ENCODE measurements around the gene DAB2IP.
"Not testable (repeated sequence)": the region's sequence is repeated elsewhere in the genome, so short reads cannot be mapped to it uniquely, and the experiment has no call there.

DAB2IP gene

DNA sequence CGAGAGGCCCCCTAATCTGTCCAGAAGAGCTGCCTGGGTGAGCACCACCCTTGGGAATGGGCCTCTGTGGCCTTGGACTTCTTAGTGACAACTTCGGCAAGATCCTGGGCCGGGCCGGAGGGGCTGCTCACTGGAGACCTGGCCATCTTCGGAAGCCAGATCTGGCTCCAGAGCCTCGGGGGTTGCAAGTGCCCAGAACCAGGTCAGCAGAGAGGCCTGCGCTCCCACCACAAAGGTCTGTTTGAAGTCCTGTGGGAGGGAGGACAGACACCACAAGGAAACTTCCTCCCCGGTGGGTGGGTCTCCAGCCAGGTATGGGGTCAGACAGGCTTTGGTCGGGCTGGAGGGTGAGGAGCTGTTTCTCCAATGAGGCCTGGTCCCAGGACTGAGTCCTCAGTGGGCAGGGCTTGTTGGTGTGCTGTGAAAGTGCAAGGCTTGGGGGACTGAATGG is 86.1 kb downstream of the DAB2IP start:
- peaks cover 19% of the 10 kb centered on the region for H3K4me1 Mint-ChIP-seq (ENCODE audit: low read depth)
- H3K27me3 Mint-ChIP-seq: peaks cover 60% of the 10 kb centered on the region
- H3K4me3 Mint-ChIP-seq: no peak overlapping the region
- H3K27ac Mint-ChIP-seq: no peak overlapping the region
- H3K36me3 Mint-ChIP-seq (ENCODE audit: low read depth): no peaks in the 10 kb centered on the region
- no peaks in the 10 kb centered on the region for H3K9me3 Mint-ChIP-seq
- intact Hi-C loops (cut with micrococcal nuclease): no loop called here

DNA sequence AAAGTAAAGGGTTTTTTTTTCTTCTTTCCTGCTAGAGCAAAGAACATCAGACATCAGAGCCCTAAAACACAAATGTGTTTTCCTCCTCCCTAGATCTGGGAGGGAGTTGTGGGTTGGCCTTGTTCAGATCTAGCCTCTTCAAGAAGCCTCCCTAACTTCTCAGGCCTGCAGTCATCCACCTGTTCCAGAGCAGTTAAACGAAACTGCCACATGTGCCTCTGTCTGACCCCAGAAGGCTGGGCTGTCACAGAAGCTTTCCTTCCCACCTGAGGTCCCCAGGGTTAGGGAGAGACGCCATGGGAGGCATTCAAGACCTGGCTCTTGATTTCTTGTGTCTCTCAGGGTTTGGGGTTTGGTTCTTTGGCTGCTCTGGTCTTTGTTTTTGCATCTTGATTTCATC is 87.0 kb downstream of the DAB2IP start:
- Mint-ChIP-seq H3K4me1 (ENCODE audit: low read depth) (peaks cover 19% of the 10 kb centered on the region), H3K27ac (no peak overlapping the region), H3K4me3 (no peak overlapping the region), H3K27me3 (peaks cover 55% of the 10 kb centered on the region), H3K36me3 (ENCODE audit: low read depth) (no peaks in the 10 kb centered on the region), H3K9me3 (no peaks in the 10 kb centered on the region)
- intact Hi-C loops (cut with micrococcal nuclease): no loop called here

DNA sequence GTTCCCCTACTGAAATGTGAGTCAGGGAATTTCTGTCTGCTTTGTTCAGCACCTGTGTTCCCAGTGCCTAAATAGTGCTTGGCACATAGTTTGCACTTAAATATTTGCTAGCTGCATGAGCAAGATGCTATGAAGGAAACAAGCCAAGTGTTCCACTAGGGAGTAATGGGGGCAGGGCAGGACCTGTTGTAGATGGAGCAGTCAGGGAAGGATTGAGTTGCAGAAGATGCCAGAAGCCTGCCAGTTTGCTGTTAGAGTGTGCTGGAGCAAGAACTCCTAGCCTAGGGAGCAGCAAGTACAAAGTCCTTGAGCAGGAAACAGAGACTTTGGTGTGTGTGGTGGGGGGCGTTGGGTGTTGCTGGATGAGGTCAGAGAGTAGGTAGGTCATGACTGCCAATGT is 87.5 kb downstream of the DAB2IP start:
- Mint-ChIP-seq H3K27me3 (peaks cover 50% of the 10 kb centered on the region), H3K4me1 (ENCODE audit: low read depth) (peaks cover 19% of the 10 kb centered on the region), H3K9me3 (no peaks in the 10 kb centered on the region), H3K36me3 (ENCODE audit: low read depth) (no peaks in the 10 kb centered on the region), H3K27ac (no peak overlapping the region), H3K4me3 (no peak overlapping the region)
- intact Hi-C loops (cut with micrococcal nuclease): no loop called here

GRCh38 chr9:121739971-121740370 is 88.5 kb downstream of the DAB2IP start:
- Mint-ChIP-seq H3K4me3 (no peak overlapping the region), H3K9me3 (no peaks in the 10 kb centered on the region), H3K27me3 (peaks cover 41% of the 10 kb centered on the region), H3K4me1 (ENCODE audit: low read depth) (peaks cover 18% of the 10 kb centered on the region), H3K27ac (no peak overlapping the region), H3K36me3 (ENCODE audit: low read depth) (no peaks in the 10 kb centered on the region)
- intact Hi-C loops (cut with micrococcal nuclease): no loop called here

GRCh38 chr9:121741228-121741918 is 89.9 kb downstream of the DAB2IP start:
- intact Hi-C loops (cut with micrococcal nuclease): no loop called here
- H3K27me3 Mint-ChIP-seq: peaks cover 29% of the 10 kb centered on the region

DNA sequence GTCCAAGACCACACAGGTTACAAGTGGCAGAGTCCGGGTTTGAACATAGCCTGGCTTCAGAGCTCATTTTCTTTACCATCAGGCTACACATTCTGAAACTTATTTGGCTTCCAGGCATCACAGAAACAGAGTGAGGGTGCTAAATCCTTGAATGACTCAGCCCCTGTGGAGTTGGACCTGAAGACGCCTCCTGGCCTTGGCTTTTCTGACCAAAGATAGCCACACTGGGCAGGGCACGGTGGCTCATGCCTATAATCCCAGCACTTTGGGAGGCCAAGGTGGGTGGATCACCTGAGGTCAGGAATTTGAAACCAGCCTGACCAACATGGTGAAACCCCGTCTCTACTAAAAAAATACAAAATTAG is 90.5 kb downstream of the DAB2IP start:
- intact Hi-C loops (cut with micrococcal nuclease); H3K4me1 Mint-ChIP-seq (ENCODE audit: low read depth); H3K9me3 Mint-ChIP-seq; H3K36me3 Mint-ChIP-seq (ENCODE audit: low read depth); H3K27ac Mint-ChIP-seq; H3K4me3 Mint-ChIP-seq: not testable (repeated sequence)
- peaks cover 24% of the 10 kb centered on the region for H3K27me3 Mint-ChIP-seq

More at GRCh38 chr9:121741228-121741918, 89.9 kb downstream of the DAB2IP start:
- no peak overlapping the region for H3K4me3 Mint-ChIP-seq
- H3K4me1 Mint-ChIP-seq (ENCODE audit: low read depth): peaks cover 7% of the 10 kb centered on the region
- no peaks in the 10 kb centered on the region for H3K36me3 Mint-ChIP-seq (ENCODE audit: low read depth)
- no peaks in the 10 kb centered on the region for H3K9me3 Mint-ChIP-seq
- no peak overlapping the region for H3K27ac Mint-ChIP-seq

GRCh38 chr9:121742923-121743322 is 91.5 kb downstream of the DAB2IP start:
- H3K9me3 Mint-ChIP-seq: no peaks in the 10 kb centered on the region
- no peak overlapping the region for H3K27ac Mint-ChIP-seq
- intact Hi-C loops (cut with micrococcal nuclease): no loop called here
- no peaks in the 10 kb centered on the region for H3K36me3 Mint-ChIP-seq (ENCODE audit: low read depth)
- no peaks in the 10 kb centered on the region for H3K4me1 Mint-ChIP-seq (ENCODE audit: low read depth)
- no peak overlapping the region for H3K4me3 Mint-ChIP-seq
- peaks cover 14% of the 10 kb centered on the region for H3K27me3 Mint-ChIP-seq

- Mint-ChIP-seq H3K36me3 (ENCODE audit: low read depth) (no peaks in the 10 kb centered on the region), H3K4me1 (ENCODE audit: low read depth) (no peaks in the 10 kb centered on the region), H3K27ac (no peak overlapping the region), H3K27me3 (peaks cover 12% of the 10 kb centered on the region), H3K9me3 (no peaks in the 10 kb centered on the region), H3K4me3 (no peak overlapping the region)
- intact Hi-C loops (cut with micrococcal nuclease): no loop called here
Measured at GRCh38 chr9:121743441-121744001, 92.1 kb downstream of the DAB2IP start.

DNA sequence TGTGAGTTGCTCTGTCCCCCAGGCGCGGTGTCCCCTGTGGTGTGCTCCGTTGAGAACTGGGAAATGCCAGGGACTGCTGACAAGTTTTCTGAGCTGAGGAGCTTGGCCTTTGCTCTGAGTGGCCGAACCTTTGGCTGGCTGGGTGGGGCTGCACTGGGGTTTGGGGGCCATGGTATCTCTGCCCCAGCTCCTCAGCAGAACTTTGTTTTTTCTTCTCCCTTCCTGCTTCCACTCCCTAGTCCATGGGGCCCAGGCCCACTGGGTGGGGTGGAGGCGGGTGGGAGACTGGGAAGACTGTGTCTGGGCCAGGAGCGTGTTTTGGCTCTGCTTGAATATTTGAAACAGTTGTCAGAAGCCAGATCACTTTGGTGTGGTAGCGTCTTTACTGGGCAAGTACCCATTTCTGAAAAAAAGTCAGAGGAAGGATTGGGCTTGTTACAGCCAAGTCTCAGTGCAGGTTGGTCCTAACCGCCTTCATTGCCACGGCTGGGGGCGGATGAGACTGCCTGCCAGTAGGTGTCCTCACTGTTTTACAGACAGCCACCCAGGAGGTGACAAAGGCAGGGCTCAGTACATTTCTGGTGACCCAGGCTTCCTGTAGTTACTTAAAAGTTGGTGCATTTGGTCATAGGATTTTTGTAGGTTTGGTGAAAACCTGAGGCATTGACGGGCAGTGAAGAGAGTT is 92.7 kb downstream of the DAB2IP start:
- intact Hi-C loops (cut with micrococcal nuclease): no loop called here
- Mint-ChIP-seq H3K4me3 (no peak overlapping the region), H3K27me3 (peaks cover 9% of the 10 kb centered on the region), H3K4me1 (ENCODE audit: low read depth) (no peaks in the 10 kb centered on the region), H3K36me3 (ENCODE audit: low read depth) (no peaks in the 10 kb centered on the region), H3K27ac (no peak overlapping the region), H3K9me3 (no peaks in the 10 kb centered on the region)

DNA sequence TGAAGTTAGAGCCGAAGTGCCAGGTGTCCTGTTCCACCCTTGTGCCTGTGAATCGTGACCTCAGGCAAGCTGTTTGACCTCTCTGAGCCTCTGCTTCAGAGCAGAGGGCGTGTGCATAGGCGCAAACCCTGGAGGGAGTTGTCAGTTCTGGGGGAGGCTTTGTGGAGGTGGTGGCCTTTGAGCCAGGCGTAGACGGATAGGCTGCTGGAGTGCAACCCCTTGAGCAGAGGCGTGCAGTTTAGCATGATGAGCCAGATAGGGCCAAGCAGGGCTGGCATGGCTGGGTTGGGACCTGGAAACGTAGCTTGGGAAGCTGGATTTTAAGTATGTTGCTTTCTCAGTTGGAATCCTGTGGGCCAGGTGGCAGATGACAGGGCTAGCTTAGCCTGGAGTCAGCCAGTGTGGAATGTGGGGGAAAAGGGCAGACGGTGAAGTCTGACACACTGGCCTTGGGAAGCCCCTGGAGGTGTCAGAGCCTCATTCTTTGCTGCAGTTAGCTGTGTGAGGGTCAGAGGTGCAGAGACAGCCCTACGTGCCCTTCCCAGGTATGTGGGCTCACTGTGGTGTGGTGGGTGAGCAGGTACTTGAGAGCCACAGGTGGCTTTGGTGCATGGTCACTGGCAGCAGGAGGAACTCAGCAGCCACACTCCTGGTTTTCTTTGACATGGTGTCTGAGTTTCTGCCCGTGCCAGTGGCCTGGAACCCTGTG is 93.4 kb downstream of the DAB2IP start:
- Mint-ChIP-seq H3K4me3 (no peak overlapping the region), H3K9me3 (no peaks in the 10 kb centered on the region), H3K4me1 (ENCODE audit: low read depth) (no peaks in the 10 kb centered on the region)

DNA sequence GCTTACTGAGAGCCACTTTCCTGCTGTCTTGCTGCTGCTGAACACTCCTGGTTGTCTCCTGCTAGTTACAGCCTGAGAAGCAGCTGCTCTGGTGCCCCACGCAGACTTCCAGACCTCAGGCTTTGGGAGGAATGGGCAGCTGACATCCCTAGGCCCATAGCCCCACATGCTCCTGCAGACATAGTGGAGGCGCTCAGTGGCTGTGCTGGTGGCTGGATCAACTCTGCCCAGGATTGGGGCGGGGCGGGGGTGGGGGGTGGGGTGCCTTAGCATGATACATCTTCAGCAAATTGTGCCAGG is 93.9 kb downstream of the DAB2IP start:
- no peak overlapping the region for H3K4me3 Mint-ChIP-seq
- no peaks in the 10 kb centered on the region for H3K4me1 Mint-ChIP-seq (ENCODE audit: low read depth)
- H3K36me3 Mint-ChIP-seq (ENCODE audit: low read depth): no peaks in the 10 kb centered on the region
- no peak overlapping the region for H3K27ac Mint-ChIP-seq
- H3K9me3 Mint-ChIP-seq: no peaks in the 10 kb centered on the region
- intact Hi-C loops (cut with micrococcal nuclease): no loop called here
- no peaks in the 10 kb centered on the region for H3K27me3 Mint-ChIP-seq

More for the DNA sequence above, 93.4 kb downstream of the DAB2IP start:
- intact Hi-C loops (cut with micrococcal nuclease): no loop called here
- Mint-ChIP-seq H3K36me3 (ENCODE audit: low read depth) (no peaks in the 10 kb centered on the region), H3K27me3 (peaks cover 3% of the 10 kb centered on the region), H3K27ac (no peak overlapping the region)

GRCh38 chr9:121746411-121746810 is 95.0 kb downstream of the DAB2IP start:
- H3K27me3 Mint-ChIP-seq: no peaks in the 10 kb centered on the region
- no peak overlapping the region for H3K4me3 Mint-ChIP-seq
- H3K27ac Mint-ChIP-seq: no peak overlapping the region
- no peaks in the 10 kb centered on the region for H3K4me1 Mint-ChIP-seq (ENCODE audit: low read depth)
- intact Hi-C loops (cut with micrococcal nuclease): no loop called here
- no peaks in the 10 kb centered on the region for H3K36me3 Mint-ChIP-seq (ENCODE audit: low read depth)
- H3K9me3 Mint-ChIP-seq: no peaks in the 10 kb centered on the region

GRCh38 chr9:121746866-121747265 is 95.4 kb downstream of the DAB2IP start:
- no peaks in the 10 kb centered on the region for H3K4me1 Mint-ChIP-seq (ENCODE audit: low read depth)
- H3K9me3 Mint-ChIP-seq: no peaks in the 10 kb centered on the region
- no peak overlapping the region for H3K4me3 Mint-ChIP-seq
- H3K27ac Mint-ChIP-seq: no peak overlapping the region
- H3K27me3 Mint-ChIP-seq: no peaks in the 10 kb centered on the region
- H3K36me3 Mint-ChIP-seq (ENCODE audit: low read depth): no peaks in the 10 kb centered on the region
- intact Hi-C loops (cut with micrococcal nuclease): no loop called here

- intact Hi-C loops (cut with micrococcal nuclease): no loop called here
Measured at GRCh38 chr9:121748074-121748473, 96.6 kb downstream of the DAB2IP start.

More at GRCh38 chr9:121748074-121748473, 96.6 kb downstream of the DAB2IP start:
- Mint-ChIP-seq H3K4me1 (ENCODE audit: low read depth) (no peaks in the 10 kb centered on the region), H3K36me3 (ENCODE audit: low read depth) (no peaks in the 10 kb centered on the region), H3K27ac (no peak overlapping the region), H3K27me3 (no peaks in the 10 kb centered on the region), H3K4me3 (no peak overlapping the region), H3K9me3 (no peaks in the 10 kb centered on the region)

Data from dendritic cell treated with granulocyte-macrophage colony-stimulating factor and Interleukin-4, amounts not matched to agents 40 ng/mL and 50 ng/mL, for 4 days (primary cell).